ACHN (cell line): ENCODE measurements around the gene SFMBT1.

Experiments
- DNase-seq: peaks from one replicate; pipeline ENCODE4 v3.0.0-alpha.2; 2015
- in situ Hi-C: cut with HindIII; loops from 2 replicates; pipeline ENCODE4 v1.10.0; 2017; ENCODE audit warnings: low sequenced_read_pairs, low pct_ligation_motif_present, low pct_unique_long_range_greater_than_20kb

Gene SFMBT1

GRCh38 chr3:53045518-53046170 is at the start of gene SFMBT1:
Gene SFMBT1, minus strand, starts transcription at chr3:53046073. Its CDS starts 76,945 bp downstream, at chr3:52969128.
- DNase-seq: peak; percentile 71
- in situ Hi-C loops: no loop called here

- no peak for DNase-seq
- in situ Hi-C loops: no loop called here
These were observed 47.1 kb upstream of the SFMBT1 start for GRCh38 chr3:53092942-53093341.

GRCh38 chr3:53092216-53092615 is 46.3 kb upstream of the SFMBT1 start:
- in situ Hi-C loops: no loop called here
- no peak for DNase-seq

- in situ Hi-C loops: no loop called here
These were observed 45.1 kb upstream of the SFMBT1 start for GRCh38 chr3:53091011-53091410.

GRCh38 chr3:53089511-53089910 is 43.6 kb upstream of the SFMBT1 start:
- in situ Hi-C loops: no loop called here
- DNase-seq: no peak

More at GRCh38 chr3:53091011-53091410, 45.1 kb upstream of the SFMBT1 start:
- no peak for DNase-seq

GRCh38 chr3:53085476-53085875 is 39.6 kb upstream of the SFMBT1 start:
- in situ Hi-C loops: no loop called here
- no peak for DNase-seq

- in situ Hi-C loops: no loop called here
- DNase-seq: no peak
These were observed 38.6 kb upstream of the SFMBT1 start for GRCh38 chr3:53084310-53085001.

- in situ Hi-C loops: no loop called here
- DNase-seq: no peak
These were observed 38.1 kb upstream of the SFMBT1 start for GRCh38 chr3:53083949-53084309.

- in situ Hi-C loops: no loop called here
- DNase-seq: no peak
These were observed 37.6 kb upstream of the SFMBT1 start for GRCh38 chr3:53083521-53083920.

- DNase-seq: no peak
- in situ Hi-C loops: no loop called here
These were observed 36.9 kb upstream of the SFMBT1 start for GRCh38 chr3:53082736-53083135.

- in situ Hi-C loops: no loop called here
- DNase-seq: no peak
These were observed 35.4 kb upstream of the SFMBT1 start for GRCh38 chr3:53081318-53081717.

- in situ Hi-C loops: no loop called here
- no peak for DNase-seq
These were observed 34.8 kb upstream of the SFMBT1 start for GRCh38 chr3:53080612-53081205.

GRCh38 chr3:53079791-53080555 is 34.1 kb upstream of the SFMBT1 start:
- no peak for DNase-seq
- in situ Hi-C loops: no loop called here

GRCh38 chr3:53079147-53079546 is 33.3 kb upstream of the SFMBT1 start:
- in situ Hi-C loops: no loop called here
- no peak for DNase-seq

GRCh38 chr3:53078656-53079055 is 32.8 kb upstream of the SFMBT1 start:
- in situ Hi-C loops: no loop called here

GRCh38 chr3:53077476-53078220 is 31.8 kb upstream of the SFMBT1 start:
- DNase-seq: no peak
- in situ Hi-C loops: no loop called here

More at GRCh38 chr3:53078656-53079055, 32.8 kb upstream of the SFMBT1 start:
- DNase-seq: no peak

- in situ Hi-C loops: no loop called here
- DNase-seq: no peak
These were observed 29.9 kb upstream of the SFMBT1 start for GRCh38 chr3:53075743-53076140.
